ENCODE results near the gene PPP1R9A. TPM values are rescaled to one million over a fixed set of nuclear protein-coding genes. Genes with fewer than 3 reads are reported as not detected.
A peak's percentile ranks its signal among the peaks of the same experiment; 100 is the strongest.

PPP1R9A gene
- total RNA-seq, 1 experiment from 2014 or later = 5.9 TPM

DNA sequence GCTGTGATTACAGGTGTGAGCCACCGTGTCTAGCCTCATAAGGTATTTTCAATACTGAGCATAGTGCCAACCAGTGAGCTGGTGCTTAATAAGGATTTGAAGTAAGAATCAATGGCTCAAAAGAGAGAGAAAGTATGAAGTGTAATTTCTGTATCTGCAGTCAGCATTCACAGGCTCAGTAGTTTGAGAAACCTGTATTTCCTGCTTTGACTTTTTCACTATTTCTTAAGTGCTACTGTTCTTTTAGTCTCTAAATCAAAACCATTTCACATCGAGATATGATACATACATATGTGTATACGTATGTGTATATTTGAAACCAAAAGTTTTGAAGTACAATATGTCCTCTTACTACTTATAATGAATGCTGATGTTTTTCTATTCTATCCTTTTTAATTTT is 189.9 kb downstream of the PPP1R9A start:
- CTCF ChIA-PET = no interaction called here
- H3F3A ChIP-seq (ENCODE audit: low read length, unreplicated experiment) = peaks cover under 1% of the 10 kb centered on the region
- H3K27me3 ChIP-seq (ENCODE audit: low read length) = no peaks in the 10 kb centered on the region
- H3K9me2 ChIP-seq (replicated peaks; ENCODE audit: low read length) = no peaks in the 10 kb centered on the region
- TF ChIP-seq EZH2 (IDR thresholded peaks at IDR 0.05; ENCODE audit: low read length, unreplicated experiment) (no peak), EZH2phosphoT487 (IDR thresholded peaks at IDR 0.05; ENCODE audit: borderline replicate concordance, low read length) (no peak)
- TF ChIP-seq, protein P1, sequence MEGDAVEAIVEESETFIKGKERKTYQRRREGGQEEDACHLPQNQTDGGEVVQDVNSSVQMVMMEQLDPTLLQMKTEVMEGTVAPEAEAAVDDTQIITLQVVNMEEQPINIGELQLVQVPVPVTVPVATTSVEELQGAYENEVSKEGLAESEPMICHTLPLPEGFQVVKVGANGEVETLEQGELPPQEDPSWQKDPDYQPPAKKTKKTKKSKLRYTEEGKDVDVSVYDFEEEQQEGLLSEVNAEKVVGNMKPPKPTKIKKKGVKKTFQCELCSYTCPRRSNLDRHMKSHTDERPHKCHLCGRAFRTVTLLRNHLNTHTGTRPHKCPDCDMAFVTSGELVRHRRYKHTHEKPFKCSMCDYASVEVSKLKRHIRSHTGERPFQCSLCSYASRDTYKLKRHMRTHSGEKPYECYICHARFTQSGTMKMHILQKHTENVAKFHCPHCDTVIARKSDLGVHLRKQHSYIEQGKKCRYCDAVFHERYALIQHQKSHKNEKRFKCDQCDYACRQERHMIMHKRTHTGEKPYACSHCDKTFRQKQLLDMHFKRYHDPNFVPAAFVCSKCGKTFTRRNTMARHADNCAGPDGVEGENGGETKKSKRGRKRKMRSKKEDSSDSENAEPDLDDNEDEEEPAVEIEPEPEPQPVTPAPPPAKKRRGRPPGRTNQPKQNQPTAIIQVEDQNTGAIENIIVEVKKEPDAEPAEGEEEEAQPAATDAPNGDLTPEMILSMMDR (conservative IDR thresholded peaks at IDR 0.05; ENCODE audit: low read depth, low read length) = no peak
- H3K4me3 ChIP-seq (ENCODE audit: low read length) = no peak overlapping the region
- intact Hi-C loops (cut with micrococcal nuclease) = no loop called here
- no peaks in the 10 kb centered on the region for H3K79me2 ChIP-seq (ENCODE audit: low read length)
- peak; percentile 20 for DNase-seq
- no TSS peak for BruUV-seq (replicated peaks)
- no peaks in the 10 kb centered on the region for H3K9me3 ChIP-seq (ENCODE audit: low read length)
- H3K9ac ChIP-seq (ENCODE audit: low read length) = no peak overlapping the region
- ATAC-seq = no peak
- H3K27ac ChIP-seq (ENCODE audit: low read length) = no peak overlapping the region
- no peak overlapping the region for H2AFZ ChIP-seq (ENCODE audit: low read length)
- H4K20me1 ChIP-seq (ENCODE audit: low read length) = no peaks in the 10 kb centered on the region
- H3K4me1 ChIP-seq (ENCODE audit: insufficient read depth, low read length) = peaks cover 13% of the 10 kb centered on the region
- POLR2A ChIA-PET (ENCODE audit: unreplicated experiment) = no interaction called here
- no peaks in the 10 kb centered on the region for H3K36me3 ChIP-seq (ENCODE audit: low read depth, low read length)
- H3K4me2 ChIP-seq (ENCODE audit: low read length) = no peak overlapping the region

DNA sequence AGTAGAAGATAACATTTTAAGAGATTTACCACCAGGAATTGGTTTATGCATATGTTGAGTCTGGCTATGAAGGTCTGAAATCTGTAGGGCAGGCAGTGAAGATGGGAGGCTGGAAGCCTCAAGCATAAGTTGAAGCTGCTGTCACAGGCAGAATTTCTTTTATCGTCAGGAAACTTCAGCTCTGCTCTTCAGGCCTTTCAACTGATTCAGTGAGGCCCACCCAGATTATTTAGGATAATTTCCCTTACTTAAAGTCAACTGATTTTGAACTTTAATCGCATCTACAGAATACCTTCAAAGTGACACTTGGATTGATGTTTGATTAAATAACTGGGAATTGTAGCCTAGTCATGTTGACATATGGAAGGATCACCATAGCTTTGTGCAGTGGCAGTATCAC is 190.5 kb downstream of the PPP1R9A start:
- ChIA-PET POLR2A (ENCODE audit: unreplicated experiment) (no interaction called here), CTCF (interaction anchor here (0.6 kb wide), 1 partner anchor 1490 kb away, joined by 3 read pairs; no protein-coding TSS in a partner anchor)
- Histone ChIP-seq H3K36me3 (ENCODE audit: low read depth, low read length) (no peaks in the 10 kb centered on the region), H3K9me3 (ENCODE audit: low read length) (no peaks in the 10 kb centered on the region), H3K27ac (ENCODE audit: low read length) (no peak overlapping the region), H2AFZ (ENCODE audit: low read length) (no peak overlapping the region), H3K4me3 (ENCODE audit: low read length) (no peak overlapping the region), H3K4me1 (ENCODE audit: insufficient read depth, low read length) (peaks cover 19% of the 10 kb centered on the region), H3K4me2 (ENCODE audit: low read length) (no peak overlapping the region), H3K9me2 (replicated peaks; ENCODE audit: low read length) (no peaks in the 10 kb centered on the region), H3K27me3 (ENCODE audit: low read length) (no peaks in the 10 kb centered on the region), H3K79me2 (ENCODE audit: low read length) (no peaks in the 10 kb centered on the region), H3F3A (ENCODE audit: low read length, unreplicated experiment) (peaks cover 4% of the 10 kb centered on the region), H4K20me1 (ENCODE audit: low read length) (no peaks in the 10 kb centered on the region), H3K9ac (ENCODE audit: low read length) (no peak overlapping the region)
- TF ChIP-seq, protein P1 (conservative IDR thresholded peaks at IDR 0.05; ENCODE audit: low read depth, low read length) = no peak
- ATAC-seq (no peak), DNase-seq (no peak)
- intact Hi-C loops (cut with micrococcal nuclease) = no loop called here
- no TSS peak for BruUV-seq (replicated peaks)

DNA sequence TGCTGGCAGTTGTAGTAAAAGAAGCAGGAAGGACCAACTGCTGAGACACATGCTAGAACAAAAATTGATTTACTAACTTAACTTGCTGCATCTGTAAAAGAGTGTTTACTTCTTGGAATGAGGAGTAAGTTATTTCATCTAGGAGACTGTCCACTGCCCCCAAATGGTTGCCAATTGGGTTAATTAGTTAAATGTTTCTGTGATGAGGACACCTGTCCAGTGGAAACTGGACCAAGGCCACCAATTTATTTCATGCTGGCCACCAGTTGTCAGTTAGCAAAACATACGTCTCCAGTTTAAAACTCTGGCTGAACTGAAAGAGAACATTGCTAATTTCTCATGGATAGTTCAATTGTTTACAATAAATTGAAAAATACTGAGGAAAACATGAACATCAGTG is 191.7 kb downstream of the PPP1R9A start:
- intact Hi-C loops (cut with micrococcal nuclease) = no loop called here
- H3K27ac ChIP-seq (ENCODE audit: low read length) = no peak overlapping the region
- no peak overlapping the region for H3K4me2 ChIP-seq (ENCODE audit: low read length)
- H4K20me1 ChIP-seq (ENCODE audit: low read length) = no peaks in the 10 kb centered on the region
- ChIA-PET CTCF (no interaction called here), POLR2A (ENCODE audit: unreplicated experiment) (no interaction called here)
- H3K9ac ChIP-seq (ENCODE audit: low read length) = no peak overlapping the region
- no peak overlapping the region for H2AFZ ChIP-seq (ENCODE audit: low read length)
- H3K9me2 ChIP-seq (replicated peaks; ENCODE audit: low read length) = no peaks in the 10 kb centered on the region
- BruUV-seq (replicated peaks) = no TSS peak
- H3F3A ChIP-seq (ENCODE audit: low read length, unreplicated experiment) = peaks cover 4% of the 10 kb centered on the region
- no peaks in the 10 kb centered on the region for H3K36me3 ChIP-seq (ENCODE audit: low read depth, low read length)
- no peaks in the 10 kb centered on the region for H3K9me3 ChIP-seq (ENCODE audit: low read length)
- no peaks in the 10 kb centered on the region for H3K79me2 ChIP-seq (ENCODE audit: low read length)
- no peak for TF ChIP-seq EZH2 (IDR thresholded peaks at IDR 0.05; ENCODE audit: low read length, unreplicated experiment)
- TF ChIP-seq, protein P1 (conservative IDR thresholded peaks at IDR 0.05; ENCODE audit: low read depth, low read length) = no peak
- TF ChIP-seq EZH2phosphoT487 (IDR thresholded peaks at IDR 0.05; ENCODE audit: borderline replicate concordance, low read length) = no peak
- no peaks in the 10 kb centered on the region for H3K27me3 ChIP-seq (ENCODE audit: low read length)
- H3K4me1 ChIP-seq (ENCODE audit: insufficient read depth, low read length) = peaks cover 21% of the 10 kb centered on the region
- DNase-seq = no peak
- no peak overlapping the region for H3K4me3 ChIP-seq (ENCODE audit: low read length)
- ATAC-seq = no peak

Data from PC-3 (cell line).